ENCODE measurements around the gene SLC35B2.

Gene SLC35B2

GRCh38 chr6:44219815-44220784, 37.2 kb downstream of the SLC35B2 start:
- DNase-seq: no peak

- DNase-seq: no peak
These were observed 38.1 kb downstream of the SLC35B2 start for GRCh38 chr6:44219053-44219814.

GRCh38 chr6:44217332-44218143, 39.8 kb downstream of the SLC35B2 start:
- DNase-seq: no peak

- DNase-seq: no peak
These were observed 40.5 kb downstream of the SLC35B2 start, which contains the start of gene MYMX for GRCh38 chr6:44216677-44217331. MYMX (plus strand) TSS chr6:44216926; CDS start chr6:44217472, 546 bp downstream.

- no peak for DNase-seq
These were observed 43.0 kb downstream of the SLC35B2 start for GRCh38 chr6:44214307-44214706.

- no peak for DNase-seq
These were observed 46.0 kb downstream of the SLC35B2 start for GRCh38 chr6:44211284-44211683.

DNA sequence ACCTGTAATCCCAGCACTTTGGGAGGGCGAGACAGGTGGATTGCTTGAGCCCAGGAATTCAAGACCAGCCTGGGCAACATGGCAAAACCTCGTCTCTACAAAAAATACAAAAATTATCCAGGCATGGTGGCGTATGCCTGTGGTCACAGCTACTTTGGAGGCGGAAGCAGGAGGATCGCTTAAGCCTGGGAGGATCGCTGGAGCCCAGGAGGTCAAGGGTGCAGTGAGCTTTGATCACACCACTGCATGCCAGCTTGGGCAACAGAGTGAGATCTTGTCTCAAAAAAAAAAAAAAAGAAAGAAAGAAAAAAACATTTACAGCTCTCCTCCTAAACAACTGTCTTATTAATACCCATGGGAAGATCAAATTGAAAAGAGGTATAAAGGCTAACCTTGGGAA, 49.4 kb downstream of the SLC35B2 start:
- no peak for DNase-seq

All from activated CD4-positive, alpha-beta T cell treated with anti-CD3 and anti-CD28 coated beads, Interleukin-2, amount 50 U/mL, for 16 hours (primary cell).